ENCODE results near the gene FBLN2.
A peak's percentile ranks its signal among the peaks of the same experiment; 100 is the strongest.

- TF ChIP-seq TAF1 (IDR thresholded peaks at IDR 0.05; ENCODE audit: low read depth) (no peak), TCF12 (IDR thresholded peaks at IDR 0.05; ENCODE audit: low read depth) (no peak), EP300 (IDR thresholded peaks at IDR 0.05; ENCODE audit: borderline replicate concordance) (no peak), EGR1 (IDR thresholded peaks at IDR 0.05) (no peak), REST (IDR thresholded peaks at IDR 0.05; ENCODE audit: low read depth) (no peak), YY1 (IDR thresholded peaks at IDR 0.05; ENCODE audit: low read depth) (no peak), ZBTB7A (IDR thresholded peaks at IDR 0.05; ENCODE audit: low read depth) (no peak), TEAD4 (IDR thresholded peaks at IDR 0.05) (no peak), NFIC (IDR thresholded peaks at IDR 0.05) (no peak), RAD21 (IDR thresholded peaks at IDR 0.05; ENCODE audit: low read depth) (peak; percentile 24; the same call in 1 of the 2 replicates), USF1 (IDR thresholded peaks at IDR 0.05) (no peak), CEBPB (IDR thresholded peaks at IDR 0.05) (no peak), MAX (IDR thresholded peaks at IDR 0.05) (no peak), FOXM1 (IDR thresholded peaks at IDR 0.05; ENCODE audit: borderline replicate concordance, low read depth) (no peak)
Measured at GRCh38 chr3:13673207-13673606, 124.3 kb downstream of the FBLN2 start.
